GM19043 (cell line): ENCODE data around the gene SPAG16.
"Not testable (repeated sequence)": the region's sequence is repeated elsewhere in the genome, so short reads cannot be mapped to it uniquely, and the experiment has no call there.

Source experiments
- ATAC-seq: cut with Tn5 transposase; IDR thresholded peaks from one replicate; pipeline ENCODE4 v1.9.1; 2021; ENCODE audit warnings: low read depth; ENCODE audit not compliant: unreplicated experiment

SPAG16 gene

GRCh38 chr2:213407027-213407426 is 122.8 kb downstream of the SPAG16 start:
- not testable (repeated sequence) for ATAC-seq

GRCh38 chr2:213408426-213409070 is 124.3 kb downstream of the SPAG16 start:
- ATAC-seq, result not testable (repeated sequence)

DNA sequence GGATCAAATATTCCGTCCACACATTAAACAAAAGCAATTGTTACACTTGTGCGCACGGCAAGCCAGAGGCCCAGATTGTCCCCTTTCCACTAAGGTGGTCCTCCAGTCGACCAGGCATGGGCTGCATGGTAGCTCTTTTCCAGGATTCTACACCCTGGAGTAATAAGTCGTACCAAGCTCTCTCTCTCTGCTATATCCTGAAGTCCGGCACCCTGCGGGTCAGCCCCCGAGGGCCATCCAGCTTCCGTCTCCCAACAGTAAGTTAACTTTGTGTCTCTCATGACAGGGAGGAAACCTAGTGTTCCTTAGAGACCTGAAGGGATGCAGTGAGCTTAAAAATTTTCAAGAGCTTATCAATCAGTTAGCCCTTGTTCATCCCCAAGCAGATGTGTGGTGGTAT is 126.4 kb downstream of the SPAG16 start:
- ATAC-seq, result not testable (repeated sequence)

DNA sequence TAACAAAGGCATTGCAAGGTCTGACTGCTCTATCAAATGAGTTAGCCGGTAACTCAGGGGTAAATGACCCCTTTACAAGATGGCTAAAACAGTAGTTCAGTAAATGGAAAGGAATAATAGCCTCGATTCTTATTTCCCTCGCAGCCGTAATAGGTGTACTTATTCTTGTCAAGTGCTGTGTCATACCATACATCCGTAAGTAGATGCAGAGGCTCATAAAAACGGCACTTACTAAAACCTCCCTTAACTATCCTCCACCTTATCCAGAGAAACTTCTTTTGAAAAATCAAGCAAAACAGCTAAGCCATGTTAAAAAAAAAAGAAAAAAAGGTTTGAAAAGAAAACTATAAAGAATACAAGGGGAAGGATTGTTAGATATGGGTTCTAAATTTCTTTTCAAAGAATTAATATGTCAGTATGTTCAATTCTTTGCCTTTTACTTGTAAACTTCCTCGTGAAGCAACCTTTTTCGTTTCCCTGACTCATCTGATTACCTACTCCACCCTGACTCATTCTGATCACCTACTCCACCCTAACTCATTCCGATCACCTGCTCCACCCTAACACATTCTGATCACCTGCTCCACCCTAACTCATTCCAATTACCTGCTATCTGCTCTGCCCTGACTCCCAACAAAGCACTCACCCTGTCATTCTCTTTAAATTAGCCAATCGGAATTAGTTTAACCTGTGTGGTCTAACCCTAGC is 127.5 kb downstream of the SPAG16 start:
- ATAC-seq, result no peak

- ATAC-seq, result no peak
Measured at GRCh38 chr2:213415093-213415492, 130.8 kb downstream of the SPAG16 start.

DNA sequence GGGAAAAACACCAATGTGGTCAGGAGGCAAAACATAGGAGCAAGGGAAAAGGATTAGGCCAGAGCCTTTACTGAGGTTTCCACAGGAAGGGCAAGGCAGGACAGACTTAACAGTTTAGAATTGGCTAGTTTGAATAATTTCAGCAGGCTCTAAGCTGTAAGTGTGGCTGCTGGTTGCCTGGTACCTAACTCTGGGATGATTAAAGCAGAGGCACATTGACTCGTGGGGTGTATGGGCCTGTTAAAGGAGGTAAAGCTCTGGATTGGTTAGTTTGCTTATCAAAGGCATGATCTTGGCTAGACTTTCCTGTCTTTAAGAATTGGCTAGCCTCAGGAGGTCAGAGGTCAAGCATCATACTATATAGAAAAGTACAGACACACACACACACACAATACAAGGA is 132.6 kb downstream of the SPAG16 start:
- ATAC-seq, result no peak

DNA sequence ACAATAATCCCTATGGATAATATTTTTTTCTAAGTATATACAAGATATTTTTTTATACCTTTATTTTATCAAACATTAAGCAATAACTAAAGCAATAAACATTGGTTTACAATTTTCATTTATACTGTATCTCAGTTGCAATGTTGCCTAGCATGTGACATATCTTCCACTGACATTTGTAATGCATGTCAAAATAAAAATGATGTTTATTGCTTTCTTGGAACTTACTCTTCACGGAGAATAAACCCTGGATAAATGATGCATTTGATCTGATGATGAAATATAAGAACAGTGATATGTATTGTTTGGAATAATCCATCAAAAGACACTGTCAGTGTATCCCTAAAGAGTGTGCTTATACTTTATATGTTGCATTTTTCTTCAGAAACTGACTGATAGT is 135.7 kb downstream of the SPAG16 start:
- ATAC-seq, result no peak

DNA sequence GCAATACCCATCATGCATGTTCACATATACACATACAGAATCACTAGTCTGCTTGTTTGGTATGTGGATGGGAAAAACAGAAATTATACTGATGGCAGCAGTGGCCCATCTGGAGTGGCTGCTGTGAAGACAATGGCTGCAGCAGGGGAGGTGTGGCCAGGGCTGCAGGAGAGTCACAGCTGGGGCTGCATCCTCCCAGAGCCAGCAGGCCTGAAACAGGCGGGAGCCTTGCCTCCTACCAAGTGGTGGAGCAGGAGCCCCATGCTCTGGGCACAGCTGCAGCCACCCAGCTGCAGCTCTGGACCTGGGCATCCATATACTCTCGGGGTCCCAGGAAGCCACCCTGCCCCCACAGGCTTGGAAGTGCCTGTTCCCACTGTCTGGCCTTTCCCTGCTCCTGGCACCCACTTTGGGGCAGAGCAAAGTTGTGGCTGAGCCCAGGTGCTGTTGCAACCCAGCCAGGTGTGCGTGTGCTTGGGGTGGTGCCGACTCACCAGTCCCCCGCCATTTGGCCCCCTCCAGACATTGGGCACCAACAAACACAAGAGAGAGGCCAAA is 136.6 kb downstream of the SPAG16 start:
- no peak for ATAC-seq

GRCh38 chr2:213422211-213422610 is 137.9 kb downstream of the SPAG16 start:
- ATAC-seq, result no peak

DNA sequence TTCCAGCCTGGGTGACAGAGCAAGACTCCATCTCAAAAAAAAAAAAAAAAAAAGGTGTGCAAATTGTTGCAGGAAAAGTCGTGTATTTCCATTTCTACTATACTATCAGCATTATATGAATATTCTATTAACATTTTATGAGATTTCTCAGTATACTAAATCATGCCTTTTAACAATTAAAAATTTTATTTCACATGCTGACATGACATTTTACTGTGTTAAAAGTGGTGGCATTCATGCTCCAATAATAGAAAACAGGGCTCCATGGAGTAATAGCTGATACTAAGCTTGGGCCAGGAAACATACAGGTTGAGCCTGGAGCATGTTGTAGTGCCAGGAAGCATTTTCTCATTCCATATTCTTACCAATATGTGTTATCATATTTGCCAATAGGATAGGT is 141.4 kb downstream of the SPAG16 start:
- no peak for ATAC-seq

DNA sequence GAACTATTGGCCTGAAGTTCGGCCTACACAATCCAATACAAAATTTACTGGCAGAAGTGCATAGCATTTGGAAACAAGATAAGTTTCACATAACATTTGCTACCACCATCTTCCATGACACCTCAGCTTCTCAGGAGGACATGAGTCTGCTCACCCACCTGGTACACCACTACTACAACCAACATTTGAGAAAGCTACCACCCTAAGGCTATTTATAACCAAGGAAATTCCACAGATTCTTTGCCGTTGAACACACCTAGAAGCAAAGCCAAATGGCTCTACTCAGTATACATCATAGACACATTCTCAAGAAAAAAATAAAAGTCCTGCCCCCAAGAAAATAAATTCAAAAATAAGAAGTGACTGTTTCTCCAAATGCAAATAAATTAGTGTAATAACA is 145.3 kb downstream of the SPAG16 start:
- ATAC-seq, result no peak

GRCh38 chr2:213443921-213444320 is 159.7 kb downstream of the SPAG16 start:
- no peak for ATAC-seq

GRCh38 chr2:213451542-213452239 is 167.4 kb downstream of the SPAG16 start:
- no peak for ATAC-seq

GRCh38 chr2:213455316-213456008 is 171.2 kb downstream of the SPAG16 start:
- no peak for ATAC-seq

DNA sequence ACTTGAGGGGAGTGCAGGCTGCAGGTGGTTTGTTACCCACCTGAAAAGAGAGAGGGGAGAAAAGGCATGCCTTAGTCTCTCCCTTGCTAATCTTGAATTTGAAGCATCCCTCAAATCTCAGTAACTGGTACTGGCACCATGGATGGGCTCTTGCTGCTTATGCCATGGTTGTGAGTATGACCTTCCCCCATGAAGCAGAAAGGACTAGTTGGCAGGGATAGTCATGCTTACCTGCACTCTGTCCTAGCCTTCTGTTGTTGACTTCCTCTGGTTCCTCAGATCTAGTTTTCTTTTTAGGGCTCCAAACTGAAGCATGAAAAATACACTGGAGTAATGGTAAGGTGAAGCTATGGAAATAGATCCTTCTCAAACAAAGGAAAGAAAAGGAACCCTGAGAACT is 191.2 kb downstream of the SPAG16 start:
- ATAC-seq, result no peak

DNA sequence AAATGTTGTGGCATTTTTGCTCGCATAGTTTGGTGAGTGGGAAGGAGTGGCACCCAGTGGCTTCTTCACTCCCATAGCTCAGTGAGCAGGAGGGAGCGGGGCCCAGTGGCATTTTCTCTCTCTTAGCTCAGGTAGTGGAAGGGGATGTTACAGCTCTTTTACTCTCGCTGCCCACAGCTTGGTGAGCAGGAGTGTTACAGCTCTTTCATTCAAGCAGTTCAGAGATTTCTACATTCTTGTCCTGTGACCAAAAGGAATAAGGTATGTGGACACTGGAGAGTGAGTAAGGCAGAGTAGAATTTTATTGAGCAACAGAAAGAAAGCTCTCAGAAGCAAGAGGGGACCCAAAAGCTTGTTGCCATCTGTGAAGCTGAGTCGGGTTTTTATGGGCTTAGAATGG is 192.4 kb downstream of the SPAG16 start:
- ATAC-seq, result no peak

DNA sequence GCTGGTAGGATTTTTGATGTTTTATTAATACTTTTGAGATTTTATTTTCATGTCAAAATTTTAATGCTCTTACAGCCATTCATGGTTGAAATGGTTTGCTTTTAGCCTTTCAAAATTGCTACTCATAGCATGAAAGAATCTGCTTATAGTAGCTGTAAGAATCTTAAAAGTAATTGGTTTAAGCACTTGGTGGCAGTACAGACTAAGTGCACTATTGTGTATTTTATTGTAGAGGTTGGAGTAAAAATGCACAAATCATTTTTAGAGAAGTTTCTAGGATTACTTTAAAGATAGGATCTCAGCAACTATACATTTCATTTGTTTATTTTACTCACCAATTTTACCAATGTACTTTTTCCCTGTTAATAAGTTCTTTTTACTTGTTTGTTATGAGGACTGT is 205.8 kb downstream of the SPAG16 start:
- ATAC-seq, result no peak

DNA sequence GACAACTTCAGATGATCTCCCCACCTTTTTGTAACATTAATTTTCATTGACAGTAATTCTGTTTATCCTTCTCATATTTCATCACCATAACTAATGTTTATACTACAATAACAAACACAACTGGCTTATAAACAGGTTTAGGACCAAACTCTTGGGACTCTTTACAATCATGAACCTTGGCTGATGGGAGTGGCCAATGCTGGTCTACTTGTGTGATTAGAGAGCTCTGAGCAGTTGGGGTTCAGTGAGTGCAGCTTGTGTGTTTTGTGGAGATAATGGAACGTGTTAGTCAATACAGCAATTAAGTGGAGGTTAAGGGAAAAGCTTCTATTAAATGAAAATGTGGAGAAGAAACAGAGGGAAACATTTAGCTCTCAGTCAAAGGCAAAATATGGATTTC is 207.1 kb downstream of the SPAG16 start:
- no peak for ATAC-seq

GRCh38 chr2:213496226-213496625 is 212.0 kb downstream of the SPAG16 start:
- ATAC-seq, result no peak

DNA sequence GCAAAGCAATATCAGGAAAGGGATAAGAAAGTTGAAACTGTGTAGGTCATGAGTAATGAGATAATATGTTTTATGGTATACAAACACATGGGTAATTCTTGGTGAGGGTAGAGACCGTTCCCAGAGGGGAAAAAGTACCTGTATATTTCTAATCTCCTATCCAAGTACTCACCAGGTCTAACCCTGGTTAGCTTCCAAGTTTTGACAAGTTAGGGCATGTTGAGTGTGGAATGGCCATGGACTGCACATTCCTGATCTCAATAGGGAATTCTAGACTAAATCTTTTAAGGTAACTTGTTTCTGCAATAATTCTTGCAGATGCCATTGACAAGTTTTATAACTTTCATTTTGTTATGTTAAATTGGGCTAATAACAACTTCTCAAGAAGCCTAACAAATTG is 216.6 kb downstream of the SPAG16 start:
- ATAC-seq, result no peak

DNA sequence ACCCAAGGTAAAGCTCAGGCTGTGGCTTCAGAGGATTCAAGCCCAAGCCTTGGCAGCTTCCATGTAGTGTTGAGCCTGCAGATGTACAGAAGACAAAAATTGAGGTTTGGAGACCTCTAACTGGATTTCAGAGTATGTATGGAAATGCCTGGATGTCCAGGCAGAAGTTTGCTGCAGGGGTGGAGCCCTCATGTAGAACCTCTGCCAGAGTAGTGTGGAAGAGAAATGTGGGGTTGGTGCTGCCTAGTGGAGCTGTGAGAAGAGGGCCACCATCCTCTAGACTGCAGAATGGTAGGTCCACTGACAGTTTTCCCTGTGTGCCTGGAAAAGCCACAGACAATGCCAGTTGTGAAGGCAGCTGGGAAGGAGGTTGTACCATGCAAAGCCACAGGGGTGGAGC is 239.9 kb downstream of the SPAG16 start:
- ATAC-seq, result no peak
